Measurements from ENCODE around the gene HPSE. TPM values are rescaled to one million over a fixed set of nuclear protein-coding genes. Genes with fewer than 3 reads are reported as not detected.

HPSE gene
- total RNA-seq, 1 experiment from 2014 or later: 5.1 TPM

DNA sequence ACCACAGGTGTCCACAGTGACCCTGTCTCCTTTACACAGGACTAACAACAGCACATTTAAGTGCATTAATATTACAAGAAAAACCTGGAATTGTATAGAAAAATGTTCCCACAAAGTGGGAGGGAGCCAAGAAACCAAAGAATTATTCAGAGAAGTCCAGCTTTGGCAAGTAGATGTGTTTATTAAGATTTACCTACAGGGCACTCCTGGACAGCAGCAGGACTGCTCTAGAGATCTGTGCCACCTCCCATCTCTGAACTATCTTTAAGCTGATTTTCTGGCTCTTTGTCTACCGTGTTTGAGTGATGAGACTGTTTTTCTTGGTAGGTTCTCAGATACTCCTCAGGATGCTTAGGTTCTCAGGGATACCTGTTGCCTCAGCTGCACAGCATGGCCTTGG, 38.3 kb upstream of the HPSE start:
- Mint-ChIP-seq H3K9me3 (ENCODE audit: low read depth, unreplicated experiment) (no peaks in the 10 kb centered on the region), H3K27ac (ENCODE audit: unreplicated experiment) (no peak overlapping the region), H3K36me3 (ENCODE audit: insufficient read depth, unreplicated experiment) (no peaks in the 10 kb centered on the region), H3K27me3 (ENCODE audit: unreplicated experiment) (no peaks in the 10 kb centered on the region), H3K4me1 (ENCODE audit: low read depth, unreplicated experiment) (no peaks in the 10 kb centered on the region), H3K4me3 (ENCODE audit: low read depth, unreplicated experiment) (no peak overlapping the region)
- TF ChIP-seq, protein P1, sequence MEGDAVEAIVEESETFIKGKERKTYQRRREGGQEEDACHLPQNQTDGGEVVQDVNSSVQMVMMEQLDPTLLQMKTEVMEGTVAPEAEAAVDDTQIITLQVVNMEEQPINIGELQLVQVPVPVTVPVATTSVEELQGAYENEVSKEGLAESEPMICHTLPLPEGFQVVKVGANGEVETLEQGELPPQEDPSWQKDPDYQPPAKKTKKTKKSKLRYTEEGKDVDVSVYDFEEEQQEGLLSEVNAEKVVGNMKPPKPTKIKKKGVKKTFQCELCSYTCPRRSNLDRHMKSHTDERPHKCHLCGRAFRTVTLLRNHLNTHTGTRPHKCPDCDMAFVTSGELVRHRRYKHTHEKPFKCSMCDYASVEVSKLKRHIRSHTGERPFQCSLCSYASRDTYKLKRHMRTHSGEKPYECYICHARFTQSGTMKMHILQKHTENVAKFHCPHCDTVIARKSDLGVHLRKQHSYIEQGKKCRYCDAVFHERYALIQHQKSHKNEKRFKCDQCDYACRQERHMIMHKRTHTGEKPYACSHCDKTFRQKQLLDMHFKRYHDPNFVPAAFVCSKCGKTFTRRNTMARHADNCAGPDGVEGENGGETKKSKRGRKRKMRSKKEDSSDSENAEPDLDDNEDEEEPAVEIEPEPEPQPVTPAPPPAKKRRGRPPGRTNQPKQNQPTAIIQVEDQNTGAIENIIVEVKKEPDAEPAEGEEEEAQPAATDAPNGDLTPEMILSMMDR (IDR thresholded peaks at IDR 0.05; ENCODE audit: unreplicated experiment): no peak
- no TSS peak for BruUV-seq (replicated peaks)
- CTCF ChIA-PET: interaction anchor here (1.3 kb wide), 1 partner anchor 16 kb away, joined by 3 read pairs; no protein-coding TSS in a partner anchor
- DNase-seq: no peak
- intact Hi-C loops (cut with micrococcal nuclease; ENCODE audit: unreplicated experiment): no loop called here

DNA sequence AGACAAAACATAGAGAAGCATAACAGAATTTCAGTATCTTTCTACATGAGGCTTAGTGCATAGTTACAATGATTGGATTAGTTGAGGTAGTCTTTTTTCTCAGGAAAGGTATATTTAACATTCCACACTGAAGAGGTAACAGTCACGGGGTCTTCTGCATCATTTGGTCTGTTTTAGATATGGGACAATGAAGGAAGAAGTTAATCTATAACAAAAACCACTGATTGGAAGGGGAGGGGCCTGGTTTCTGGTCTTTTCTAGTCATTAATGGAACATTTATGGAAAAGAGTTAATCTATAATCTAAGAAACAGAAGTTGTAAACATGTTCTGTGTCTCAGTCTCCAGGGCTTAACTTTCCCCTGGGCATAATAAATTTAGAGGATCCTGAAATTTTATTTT, 37.3 kb upstream of the HPSE start:
- intact Hi-C loops (cut with micrococcal nuclease; ENCODE audit: unreplicated experiment): no loop called here
- Mint-ChIP-seq H3K4me3 (ENCODE audit: low read depth, unreplicated experiment) (no peak overlapping the region), H3K36me3 (ENCODE audit: insufficient read depth, unreplicated experiment) (no peaks in the 10 kb centered on the region), H3K9me3 (ENCODE audit: low read depth, unreplicated experiment) (no peaks in the 10 kb centered on the region), H3K27me3 (ENCODE audit: unreplicated experiment) (no peaks in the 10 kb centered on the region), H3K27ac (ENCODE audit: unreplicated experiment) (no peak overlapping the region), H3K4me1 (ENCODE audit: low read depth, unreplicated experiment) (no peaks in the 10 kb centered on the region)
- DNase-seq: no peak
- TF ChIP-seq, protein P1 (IDR thresholded peaks at IDR 0.05; ENCODE audit: unreplicated experiment): no peak
- no TSS peak for BruUV-seq (replicated peaks)
- CTCF ChIA-PET: interaction anchor here (0.6 kb wide), 1 partner anchor 427 kb away, joined by 6 read pairs; no protein-coding TSS in a partner anchor

DNA sequence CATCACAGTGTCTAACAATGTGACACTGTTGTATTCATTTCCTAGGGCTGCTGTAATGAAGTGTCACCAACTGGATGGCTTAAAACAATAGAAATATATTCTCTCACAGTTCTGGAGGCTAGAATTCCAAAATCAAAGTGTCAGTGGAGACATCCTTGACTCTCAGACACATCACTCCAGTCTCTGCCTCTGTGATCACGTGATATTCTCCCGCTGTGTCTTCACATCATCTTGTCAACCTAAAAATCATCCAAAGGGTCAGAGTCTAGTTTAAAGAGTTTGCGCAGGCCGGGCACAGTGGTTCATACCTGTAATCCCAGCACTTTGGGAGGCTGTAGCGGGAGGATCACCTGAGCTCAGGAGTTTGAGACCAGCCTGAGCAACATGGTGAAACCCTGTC, 36.6 kb upstream of the HPSE start:
- no peaks in the 10 kb centered on the region for H3K27me3 Mint-ChIP-seq (ENCODE audit: unreplicated experiment)
- no peaks in the 10 kb centered on the region for H3K36me3 Mint-ChIP-seq (ENCODE audit: insufficient read depth, unreplicated experiment)
- H3K4me3 Mint-ChIP-seq (ENCODE audit: low read depth, unreplicated experiment): no peak overlapping the region
- no peak overlapping the region for H3K27ac Mint-ChIP-seq (ENCODE audit: unreplicated experiment)
- no peaks in the 10 kb centered on the region for H3K4me1 Mint-ChIP-seq (ENCODE audit: low read depth, unreplicated experiment)
- no peak for DNase-seq
- TF ChIP-seq, protein P1 (IDR thresholded peaks at IDR 0.05; ENCODE audit: unreplicated experiment): no peak
- no TSS peak for BruUV-seq (replicated peaks)
- H3K9me3 Mint-ChIP-seq (ENCODE audit: low read depth, unreplicated experiment): no peaks in the 10 kb centered on the region
- intact Hi-C loops (cut with micrococcal nuclease; ENCODE audit: unreplicated experiment): no loop called here
- CTCF ChIA-PET: interaction anchor here (0.6 kb wide), 1 partner anchor 427 kb away, joined by 6 read pairs; no protein-coding TSS in a partner anchor

DNA sequence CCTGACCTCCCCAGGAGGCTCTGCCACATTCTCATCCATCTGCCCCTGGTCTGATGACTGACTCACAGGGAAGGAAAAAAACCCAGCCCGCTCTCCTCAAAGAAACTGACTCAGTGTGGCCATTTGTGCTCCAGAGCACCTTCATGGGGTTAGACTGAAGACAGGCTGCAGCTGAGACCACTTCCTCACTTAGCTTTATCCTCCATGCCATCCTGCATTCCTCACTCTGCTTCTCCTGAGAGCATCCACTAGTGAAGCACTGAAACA, 35.9 kb upstream of the HPSE start:
- no peaks in the 10 kb centered on the region for H3K4me1 Mint-ChIP-seq (ENCODE audit: low read depth, unreplicated experiment)
- intact Hi-C loops (cut with micrococcal nuclease; ENCODE audit: unreplicated experiment): no loop called here
- H3K4me3 Mint-ChIP-seq (ENCODE audit: low read depth, unreplicated experiment): no peak overlapping the region
- no peak for DNase-seq
- no TSS peak for BruUV-seq (replicated peaks)
- H3K27ac Mint-ChIP-seq (ENCODE audit: unreplicated experiment): no peak overlapping the region
- H3K36me3 Mint-ChIP-seq (ENCODE audit: insufficient read depth, unreplicated experiment): no peaks in the 10 kb centered on the region
- CTCF ChIA-PET: no interaction called here
- H3K27me3 Mint-ChIP-seq (ENCODE audit: unreplicated experiment): no peaks in the 10 kb centered on the region
- TF ChIP-seq, protein P1 (IDR thresholded peaks at IDR 0.05; ENCODE audit: unreplicated experiment): no peak
- no peaks in the 10 kb centered on the region for H3K9me3 Mint-ChIP-seq (ENCODE audit: low read depth, unreplicated experiment)
